22Rv1 (cell line): ENCODE results near the gene KRTAP3-2.

Experiments
- CTCF ChIP-seq: fragments of 450-650 bp; IDR thresholded peaks from 2 replicates; pipeline ENCODE4 v1.5.1; 2017; ENCODE audit warnings: mild to moderate bottlenecking
- ZFX ChIP-seq: fragments of 450-650 bp; IDR thresholded peaks from 2 replicates; pipeline ENCODE4 v1.6.1; 2017; ENCODE audit warnings: antibody characterized with exemption, borderline replicate concordance

DNA sequence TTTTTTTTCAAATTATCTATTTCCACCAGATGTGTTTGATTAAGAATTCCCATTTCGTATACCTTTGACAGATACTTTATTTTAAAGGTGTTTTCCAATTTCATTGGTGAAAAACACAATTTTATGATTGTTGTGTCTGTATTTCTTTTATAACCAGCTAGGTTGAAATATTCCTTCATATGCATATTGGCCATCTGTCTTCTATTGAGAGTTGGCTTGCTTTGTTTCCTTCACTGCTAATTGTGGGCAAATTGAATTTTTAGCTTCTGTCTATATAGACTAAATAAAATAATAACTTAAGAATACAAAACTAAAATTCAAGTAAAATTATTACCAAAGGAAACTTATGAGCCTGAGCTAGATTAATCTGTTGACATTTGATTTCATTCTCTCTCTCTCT lies 4.6 kb downstream of the KRTAP3-2 start:
- TF ChIP-seq CTCF (no peak), ZFX (no peak)
